HG03139 (cell line): ENCODE data around the gene MYRFL.
"Not testable (repeated sequence)": the region's sequence is repeated elsewhere in the genome, so short reads cannot be mapped to it uniquely, and the experiment has no call there.

ENCODE experiments used
- ATAC-seq: cut with Tn5 transposase; IDR thresholded peaks from one replicate; pipeline ENCODE4 v1.9.1; 2021; ENCODE audit not compliant: unreplicated experiment

MYRFL gene

DNA sequence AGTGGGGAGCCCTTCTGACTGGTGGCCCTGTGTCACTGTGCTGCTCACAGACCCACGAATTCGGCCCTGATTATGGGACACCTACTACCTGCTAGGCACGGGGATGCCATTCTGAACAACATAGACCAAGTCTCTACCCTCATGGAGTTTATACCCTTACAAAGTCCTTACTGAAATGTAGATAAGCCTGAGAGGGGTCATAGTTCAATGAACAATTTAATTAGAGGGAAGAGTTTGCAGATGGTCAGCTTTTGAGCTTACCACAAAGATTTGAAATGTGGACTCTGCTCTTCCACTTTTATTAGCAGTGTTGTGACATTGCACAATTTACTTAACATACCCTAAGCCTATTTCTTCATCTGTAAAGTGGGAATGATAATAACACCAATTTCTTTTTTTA lies 161.1 kb downstream of the MYRFL start:
- ATAC-seq: no peak

DNA sequence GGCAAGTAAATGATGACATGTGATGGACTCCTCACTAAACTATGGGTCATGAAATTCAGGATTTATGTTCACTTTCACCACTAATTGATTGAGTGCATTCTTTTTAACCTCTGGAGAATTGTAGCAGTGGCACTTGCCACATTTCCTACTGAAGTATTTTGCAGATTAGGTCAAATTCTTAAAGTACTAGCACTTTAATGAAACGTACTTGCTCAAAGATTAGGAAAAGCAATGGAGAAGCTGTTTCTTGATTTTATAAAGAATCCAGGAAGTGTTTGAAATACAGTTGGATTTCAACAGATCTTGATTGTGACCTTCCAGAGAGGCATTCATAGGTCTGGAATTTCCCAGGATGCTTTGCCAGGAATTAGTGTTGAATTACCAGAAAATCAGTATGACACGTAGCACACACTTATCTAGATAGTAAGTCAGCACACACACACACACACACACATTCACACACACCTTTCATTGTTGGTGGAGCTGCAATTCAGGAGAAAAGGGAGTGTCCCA lies 162.6 kb downstream of the MYRFL start:
- ATAC-seq: no peak

DNA sequence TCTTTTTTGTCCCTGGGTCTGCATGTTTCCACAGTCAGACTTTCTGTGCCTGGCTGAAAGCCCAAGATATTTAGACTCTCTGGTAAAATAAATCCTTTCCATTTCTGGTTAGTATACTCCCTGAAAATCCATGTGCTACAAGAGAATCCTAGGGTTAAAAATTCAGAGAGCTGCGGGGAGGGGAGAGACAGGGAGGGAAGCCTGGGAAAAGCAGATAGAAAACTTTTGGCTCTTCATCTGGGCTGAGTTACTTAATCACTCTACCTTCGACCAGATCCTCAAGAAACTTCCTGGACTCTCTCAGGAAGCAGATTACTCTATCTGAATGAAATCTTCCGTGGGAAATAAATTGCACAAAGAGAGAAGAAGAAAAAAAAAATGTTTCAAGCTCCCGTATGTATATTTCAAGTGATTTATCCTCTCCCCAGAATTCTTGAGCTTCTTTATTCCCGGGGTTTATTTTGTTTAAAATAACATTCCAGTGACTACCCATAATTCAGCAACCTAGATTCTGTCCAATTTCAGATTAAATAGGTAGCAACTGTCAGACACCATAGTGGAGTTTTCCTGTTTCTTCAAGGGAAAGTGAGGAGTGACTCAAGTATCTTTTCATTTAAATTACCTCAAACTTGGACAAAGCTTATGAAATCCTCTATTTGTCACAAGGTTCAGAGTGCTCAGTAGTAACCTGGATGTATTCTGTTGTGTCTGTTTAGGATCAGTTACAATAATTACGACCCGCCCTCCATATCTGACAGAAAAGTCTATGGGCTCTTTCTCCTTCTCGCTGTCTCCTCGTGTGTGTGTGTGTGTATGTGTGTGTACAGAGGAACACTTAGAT lies 163.7 kb downstream of the MYRFL start:
- ATAC-seq: no peak

DNA sequence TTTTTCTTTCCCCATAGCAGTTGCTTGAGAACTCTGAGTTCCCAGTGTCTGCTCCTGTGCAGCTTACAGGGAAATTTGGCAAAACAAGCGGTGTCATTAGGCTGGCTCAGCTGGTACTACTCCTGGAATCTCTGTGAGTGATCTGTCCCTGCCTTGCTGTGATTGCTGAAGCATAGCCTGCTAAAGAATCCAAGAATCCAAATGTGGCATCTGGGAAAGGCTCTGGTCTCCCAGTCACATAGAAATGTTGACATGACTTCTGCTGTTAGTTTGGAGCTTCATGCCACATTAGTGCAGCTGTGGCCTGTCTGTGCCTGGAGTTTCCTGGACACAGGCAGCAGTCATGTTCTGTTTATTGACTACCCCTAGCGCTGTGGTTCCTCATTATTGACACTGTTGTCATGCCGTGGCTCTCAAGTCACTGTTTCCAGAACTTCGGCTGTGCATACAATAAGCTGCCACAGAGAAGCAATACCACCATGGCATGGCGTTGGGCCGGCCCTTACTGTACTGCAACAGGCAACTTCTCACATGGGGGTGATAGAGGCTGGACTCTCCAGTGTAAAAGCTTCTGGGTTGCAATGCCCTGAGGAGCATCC lies 166.8 kb downstream of the MYRFL start:
- ATAC-seq: no peak

DNA sequence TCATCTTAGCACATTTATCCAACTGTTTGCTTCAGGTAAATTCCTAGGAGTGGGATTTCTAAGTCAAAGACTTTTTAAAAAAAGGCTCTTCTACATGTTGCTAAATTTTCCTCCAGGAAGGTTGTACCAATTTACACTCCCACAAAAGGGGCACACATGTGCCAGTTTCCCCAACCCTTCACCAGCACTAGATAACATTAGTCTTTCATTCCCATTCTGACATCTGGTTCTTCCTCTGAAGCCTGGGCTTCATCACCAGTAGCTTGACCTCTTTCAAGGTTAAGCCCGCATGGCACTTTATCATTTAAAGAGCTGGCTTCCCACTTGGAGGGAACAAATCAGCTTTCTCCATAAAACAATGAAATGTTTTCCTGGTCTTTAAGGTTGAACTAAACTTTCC lies 168.4 kb downstream of the MYRFL start:
- ATAC-seq: no peak

DNA sequence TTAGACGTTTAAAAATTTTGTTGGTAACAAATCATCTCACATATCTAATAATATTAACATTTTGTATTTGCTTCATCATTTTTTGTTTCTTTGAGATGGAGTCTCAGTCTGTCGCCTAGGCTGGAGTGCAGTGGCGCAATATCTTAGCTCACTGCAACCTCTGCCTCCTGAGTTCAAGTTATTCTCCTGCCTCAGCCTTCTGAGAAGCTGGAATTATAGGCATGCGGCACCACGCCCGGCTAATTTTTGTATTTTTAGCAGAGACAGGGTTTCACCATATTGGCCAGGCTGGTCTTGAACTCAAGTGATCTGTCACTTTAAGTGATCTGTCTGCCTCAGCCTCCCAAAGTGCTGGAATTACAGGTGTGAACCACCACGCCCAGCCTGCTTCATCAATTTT lies 169.1 kb downstream of the MYRFL start:
- ATAC-seq: not testable (repeated sequence)

DNA sequence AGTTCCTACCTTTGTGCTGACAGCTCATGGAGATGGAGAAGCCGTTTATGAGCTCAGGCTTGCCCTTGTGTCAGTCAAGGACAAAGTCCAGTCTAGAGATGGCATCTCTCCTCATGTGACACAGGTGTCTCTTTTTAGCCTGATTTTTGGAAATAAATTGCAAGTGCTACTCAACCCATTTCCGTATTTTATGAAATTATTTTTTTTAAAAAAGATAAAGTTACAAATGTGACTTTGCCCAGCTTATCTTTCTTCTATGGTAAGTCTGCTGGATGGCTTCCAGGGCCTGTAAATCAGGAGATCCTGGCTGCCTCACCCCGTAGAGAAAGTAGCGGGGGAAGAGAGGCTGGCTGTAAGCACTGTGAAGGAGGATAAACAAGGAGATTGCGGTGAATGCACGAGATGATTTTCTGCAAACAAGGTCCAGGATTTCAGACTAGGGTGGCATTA lies 169.7 kb downstream of the MYRFL start:
- ATAC-seq: no peak

DNA sequence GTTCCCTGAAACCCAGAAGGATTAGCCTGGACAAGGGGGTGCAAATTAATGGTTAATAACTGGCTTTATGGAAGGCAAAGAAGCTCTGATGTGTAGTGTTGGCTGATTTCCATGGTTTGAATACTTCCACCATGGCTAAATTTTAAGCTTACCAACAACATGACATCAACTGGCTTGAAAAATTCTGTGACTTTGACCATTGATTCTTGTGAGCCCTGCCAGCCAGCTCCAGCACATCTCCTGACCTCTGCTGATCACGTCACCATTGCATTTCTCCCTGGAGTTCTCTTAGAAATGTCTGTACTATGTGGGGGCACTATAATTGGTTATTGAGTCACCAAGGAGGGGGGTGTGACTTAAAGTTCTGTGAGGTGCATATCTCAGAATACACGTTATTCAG lies 171.2 kb downstream of the MYRFL start:
- ATAC-seq: no peak

DNA sequence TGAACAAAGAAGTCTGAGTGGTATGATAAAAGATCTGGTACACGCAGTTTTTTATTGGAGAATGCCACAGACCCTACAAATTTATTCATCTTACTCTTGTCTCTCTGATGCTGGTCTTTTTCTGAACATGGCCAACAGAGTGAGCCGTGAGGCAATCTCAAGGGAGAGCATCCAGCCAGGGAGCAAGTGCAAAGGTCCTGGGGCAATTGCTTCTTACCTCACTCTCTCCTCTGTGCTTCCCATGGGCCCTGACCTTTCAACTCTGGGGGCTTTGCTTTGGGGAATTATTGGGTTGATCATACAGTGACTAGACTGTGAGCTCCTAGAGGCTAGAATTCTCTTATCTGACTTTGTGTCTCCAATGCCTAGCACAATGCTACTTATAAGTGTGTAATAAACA lies 171.7 kb downstream of the MYRFL start:
- ATAC-seq: no peak

DNA sequence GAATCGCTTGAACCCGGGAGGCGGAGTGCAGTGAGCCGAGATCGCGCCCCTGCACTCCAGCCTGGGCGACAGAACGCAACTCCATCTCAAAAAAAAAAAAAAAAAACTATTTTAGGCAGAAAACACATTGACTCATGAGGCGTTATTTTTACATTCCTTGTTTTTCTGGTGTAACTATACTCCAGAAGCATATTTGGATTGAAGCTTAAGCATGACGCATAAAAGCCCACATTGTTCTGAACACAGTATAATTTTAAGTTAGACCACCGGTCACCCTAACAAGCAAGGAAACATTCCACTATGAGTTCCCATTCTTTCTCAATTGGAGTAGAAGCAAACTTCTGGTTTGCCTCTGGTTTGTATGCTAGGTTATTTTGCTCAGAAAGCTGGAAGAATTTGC lies 173.0 kb downstream of the MYRFL start:
- no peak for ATAC-seq

DNA sequence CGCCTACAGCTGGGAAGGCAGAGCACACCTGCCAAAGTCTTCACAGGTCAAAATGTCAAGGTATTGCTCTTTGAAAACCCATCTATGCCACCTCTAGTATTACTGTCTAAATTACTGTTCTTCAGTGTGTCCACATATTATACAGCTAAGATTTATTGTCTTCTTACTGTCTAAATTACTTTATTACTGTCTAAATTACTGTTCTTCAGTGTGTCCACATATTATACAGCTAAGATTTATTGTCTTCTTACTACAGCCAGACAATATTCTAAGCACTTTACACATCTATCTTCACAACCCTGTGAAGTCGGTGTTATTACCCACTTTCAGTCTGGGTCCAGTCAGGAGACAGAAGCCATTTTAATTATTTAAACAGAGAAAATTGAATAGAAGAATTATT lies 173.9 kb downstream of the MYRFL start:
- no peak for ATAC-seq

DNA sequence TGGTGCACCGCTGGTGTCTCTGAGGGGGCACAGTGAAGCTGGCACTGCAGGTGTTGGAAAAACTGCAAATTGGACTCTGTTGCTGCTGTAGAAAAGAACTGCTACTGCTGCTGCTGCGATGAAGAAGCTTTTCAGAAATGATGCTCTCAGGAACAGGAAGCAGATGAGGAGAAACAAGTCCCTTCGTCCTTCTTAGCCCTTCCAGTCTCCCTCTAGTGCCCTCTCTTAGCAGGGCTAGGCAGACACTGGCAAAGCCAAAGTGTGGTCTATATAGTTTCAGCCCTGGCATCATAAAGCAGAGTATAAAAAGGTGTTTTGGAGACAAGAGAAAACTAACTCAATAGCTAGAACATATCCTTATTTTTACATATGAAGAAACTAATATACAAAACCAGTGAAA lies 174.5 kb downstream of the MYRFL start:
- ATAC-seq: no peak

DNA sequence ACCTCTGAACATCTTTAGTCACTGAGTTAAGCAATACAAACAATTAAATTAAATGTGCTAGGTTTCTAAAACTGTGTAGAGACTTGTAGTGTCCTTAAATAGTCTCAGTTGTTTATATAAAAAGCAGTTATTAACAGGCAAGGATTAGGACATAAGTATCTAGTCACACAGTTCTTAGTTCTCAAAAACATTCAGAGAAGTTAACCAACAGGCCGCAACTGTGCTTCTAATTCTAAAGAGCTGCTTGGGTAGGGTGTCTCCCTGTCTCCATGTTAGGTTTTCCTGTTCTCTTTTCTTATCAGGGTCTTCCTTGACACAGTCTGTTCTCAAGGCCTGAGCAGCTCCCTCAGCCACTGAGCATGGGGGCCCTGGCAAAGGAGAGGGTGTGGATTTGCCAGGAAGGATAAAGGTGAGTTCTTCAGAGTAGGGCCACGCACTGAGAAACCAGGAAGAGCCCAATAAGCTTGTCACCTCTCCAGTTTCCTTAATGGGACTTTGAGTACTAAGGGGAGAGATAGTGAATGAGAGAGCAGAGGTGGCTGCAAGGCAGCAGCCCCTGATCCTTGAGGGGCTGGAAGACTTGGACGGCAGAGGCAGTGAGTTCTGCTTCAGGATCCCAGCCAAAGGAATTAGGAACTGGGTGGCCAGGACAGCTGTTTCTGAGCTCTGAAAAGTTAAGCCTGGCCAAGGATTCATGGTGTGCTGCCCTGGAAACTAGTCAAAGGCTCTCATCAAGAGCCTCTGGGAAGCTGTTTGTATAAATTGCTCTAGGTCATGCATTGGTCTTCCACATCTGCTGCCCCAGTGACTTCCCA lies 177.3 kb downstream of the MYRFL start:
- no peak for ATAC-seq

DNA sequence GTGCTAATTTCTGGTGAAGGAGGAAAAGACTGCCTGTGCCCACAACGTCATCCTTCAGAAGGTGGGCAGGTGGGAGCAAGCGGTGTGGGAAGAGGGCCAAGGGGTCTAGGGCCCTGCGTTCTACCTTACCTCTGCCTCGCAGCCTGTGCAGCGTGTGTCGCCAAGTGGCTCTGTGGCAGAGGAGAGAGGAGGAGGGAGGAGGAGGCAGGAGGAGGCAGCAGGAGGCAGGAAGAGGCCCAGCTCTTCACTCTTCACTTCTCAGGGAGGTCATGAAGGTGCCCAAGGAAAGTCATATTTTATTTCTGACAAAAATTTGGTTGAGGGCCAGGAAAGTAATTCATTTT lies 177.9 kb downstream of the MYRFL start:
- ATAC-seq: no peak

DNA sequence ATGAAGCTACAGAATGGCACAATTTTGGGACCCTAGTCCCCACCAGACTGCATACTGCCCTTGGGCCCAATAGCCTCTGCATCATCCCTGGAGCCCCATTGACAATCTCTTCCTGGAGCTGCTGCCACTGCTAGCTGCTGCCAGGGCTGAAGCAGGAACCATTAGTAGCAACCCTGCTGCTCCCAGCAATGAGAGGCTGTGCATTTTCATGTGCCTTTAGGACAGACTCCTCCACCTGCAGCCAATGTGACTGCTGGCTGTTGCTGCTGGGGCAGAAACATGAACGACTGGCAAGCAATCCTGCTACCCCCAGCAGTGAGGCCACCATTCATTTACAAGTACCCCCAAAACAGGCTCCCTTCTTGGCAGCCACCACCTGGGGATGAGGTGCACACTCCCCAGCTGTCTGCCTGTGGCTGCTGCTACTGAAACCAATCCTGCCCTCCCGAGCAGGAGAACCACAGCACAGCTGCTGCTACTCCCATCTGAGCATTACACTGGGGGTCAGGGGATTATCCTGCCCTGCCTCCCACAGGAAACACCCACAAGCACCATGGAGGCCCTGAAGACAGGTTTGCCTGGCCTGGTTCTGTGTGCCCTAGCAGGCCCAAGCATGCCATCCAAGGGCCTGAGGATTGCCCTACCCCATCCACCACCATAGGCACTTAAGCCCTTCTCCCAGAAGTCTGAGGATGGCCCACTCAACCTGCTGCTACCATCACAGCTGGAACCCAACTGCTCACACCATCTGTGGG lies 181.0 kb downstream of the MYRFL start:
- no peak for ATAC-seq

DNA sequence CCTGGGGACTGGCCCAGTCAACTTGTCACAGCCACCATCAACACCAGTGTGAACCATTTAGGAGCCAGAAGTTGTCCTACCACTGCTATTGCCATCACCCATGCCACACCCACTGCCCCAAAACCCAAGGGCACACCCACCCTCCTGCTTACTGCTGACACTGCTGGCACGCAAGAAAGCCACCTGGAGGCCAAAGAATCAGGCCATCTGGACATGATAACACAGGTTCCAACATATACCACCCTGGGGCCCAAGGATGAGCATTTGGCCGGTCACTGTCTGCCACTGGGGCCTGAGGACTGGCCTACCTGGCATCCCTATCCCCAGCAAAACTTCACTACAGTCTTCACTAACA lies 181.6 kb downstream of the MYRFL start:
- ATAC-seq: no peak

DNA sequence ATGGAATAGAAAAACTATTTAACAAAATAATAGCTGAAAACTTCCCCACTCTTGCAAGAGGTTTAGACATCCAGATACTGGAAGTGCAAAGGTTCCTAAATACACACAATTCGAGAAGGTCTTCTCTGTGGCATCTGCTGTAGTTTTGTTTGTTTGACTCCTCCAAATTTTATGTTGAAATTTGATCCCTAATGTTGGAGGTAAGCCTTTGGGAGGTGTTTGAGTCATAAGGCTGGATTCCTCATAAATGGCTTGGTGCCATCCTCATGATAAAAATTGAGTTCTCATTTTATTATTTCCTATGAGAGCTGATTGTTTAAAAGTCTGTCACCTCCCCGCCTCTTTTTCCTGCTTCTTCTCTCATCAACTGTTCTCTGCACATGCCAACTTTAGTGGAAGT lies 182.7 kb downstream of the MYRFL start:
- no peak for ATAC-seq
